HG02623 (cell line): ENCODE data around the gene ZDHHC22.

Source experiments
- ATAC-seq: cut with Tn5 transposase; IDR thresholded peaks from one replicate; pipeline ENCODE4 v1.9.1; 2021; ENCODE audit warnings: moderate library complexity; ENCODE audit not compliant: unreplicated experiment

ZDHHC22 gene

DNA sequence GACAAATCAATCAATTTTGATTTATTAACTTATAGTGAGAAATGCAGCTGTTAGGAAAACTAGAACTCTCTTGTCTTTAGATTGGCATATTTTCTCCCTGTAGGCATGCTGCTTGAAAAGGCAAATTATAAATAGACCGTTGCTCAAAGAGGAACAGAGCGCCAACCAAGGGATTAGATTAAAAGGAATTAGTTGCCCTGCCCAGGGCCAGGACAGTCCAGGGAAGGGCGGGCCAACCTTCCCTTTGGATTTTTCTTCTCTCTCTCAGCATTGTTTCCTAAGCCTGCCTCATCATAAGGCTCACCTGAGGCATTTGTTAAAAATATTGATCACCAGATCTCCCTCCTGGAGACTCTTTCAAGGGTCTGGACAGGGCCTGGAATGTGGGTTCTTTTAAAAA lies 34.9 kb downstream of the ZDHHC22 start:
- no peak for ATAC-seq

DNA sequence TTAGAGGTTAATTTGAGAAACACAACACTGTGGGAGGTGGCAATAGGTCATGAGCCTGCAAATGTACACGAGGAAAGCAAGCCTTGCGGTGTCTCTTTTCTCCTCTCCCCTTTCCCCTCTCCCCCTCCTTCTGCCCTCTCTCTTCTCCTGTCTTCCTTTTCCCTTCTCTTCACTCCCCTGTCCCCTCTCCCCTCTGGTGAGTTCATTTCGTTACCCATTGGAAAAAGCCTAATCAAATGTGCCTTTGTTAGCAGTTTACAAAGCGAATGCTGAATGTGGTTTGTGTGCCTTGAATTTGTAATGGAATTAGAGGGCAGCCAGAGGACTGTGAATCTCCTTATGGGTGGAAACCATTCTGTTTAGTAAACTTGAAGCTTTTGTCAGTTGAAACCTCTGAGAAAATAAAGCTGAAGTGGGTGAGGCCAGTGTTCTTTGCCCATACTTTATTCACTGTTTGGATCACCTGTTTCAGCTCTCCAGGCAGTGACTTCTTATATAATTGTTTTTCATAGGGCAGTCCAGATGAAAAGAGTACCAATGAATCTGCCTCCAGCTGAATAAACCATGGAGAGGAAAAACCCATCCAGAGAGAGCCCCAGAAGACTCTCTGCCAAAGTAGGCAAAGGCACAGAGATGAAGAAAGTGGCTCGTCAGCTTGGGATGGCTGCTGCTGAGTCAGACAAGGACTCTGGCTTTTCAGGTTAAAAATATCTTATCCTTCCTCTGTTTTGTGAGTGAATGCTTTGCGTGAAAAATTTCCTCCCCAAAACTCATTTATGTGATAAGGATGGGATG lies 36.2 kb downstream of the ZDHHC22 start:
- no peak for ATAC-seq

GRCh38 chr14:77104393-77104792 lies 37.2 kb downstream of the ZDHHC22 start:
- no peak for ATAC-seq

DNA sequence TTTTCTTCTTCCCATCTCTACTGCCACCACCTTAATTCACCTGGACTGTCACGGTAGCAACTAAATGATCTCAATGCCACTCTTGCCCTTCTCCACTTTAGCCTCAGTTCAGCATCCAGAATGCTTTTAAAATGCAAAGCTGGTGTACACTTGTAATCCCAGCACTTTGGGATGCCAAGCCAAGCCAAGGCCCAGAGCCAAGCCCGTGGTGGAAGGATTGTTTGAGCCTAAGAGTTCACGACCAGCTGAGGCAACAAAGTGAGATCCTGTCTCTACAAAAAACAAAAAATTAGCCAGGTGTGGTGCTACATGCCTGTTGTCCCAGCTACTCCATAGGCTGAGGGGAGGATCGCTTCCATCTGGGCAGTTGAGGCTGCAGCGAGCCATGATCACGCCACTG lies 37.6 kb downstream of the ZDHHC22 start:
- no peak for ATAC-seq

GRCh38 chr14:77103475-77103874 lies 38.1 kb downstream of the ZDHHC22 start:
- ATAC-seq = no peak

- no peak for ATAC-seq
These were observed 39.4 kb downstream of the ZDHHC22 start for GRCh38 chr14:77102154-77102553.

DNA sequence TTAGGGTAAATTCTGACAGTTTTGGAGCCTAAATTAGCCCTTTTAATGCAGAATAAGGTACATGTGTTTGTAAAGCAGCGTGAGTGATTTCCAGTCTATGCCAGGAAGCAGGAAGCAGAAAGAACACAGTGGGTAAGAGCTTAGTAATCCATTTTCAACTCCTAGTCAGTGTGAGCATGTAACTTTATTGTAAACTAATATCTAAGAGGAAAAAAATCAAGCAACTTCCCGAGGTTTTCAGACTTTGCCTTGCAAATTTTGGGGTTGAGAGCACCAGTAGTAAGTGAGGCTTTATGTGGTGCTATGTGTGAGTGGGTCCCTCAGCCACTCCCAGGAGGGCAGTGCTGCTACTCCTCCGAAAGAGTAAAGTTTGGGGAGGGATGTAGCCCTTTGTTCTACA lies 40.6 kb downstream of the ZDHHC22 start:
- no peak for ATAC-seq

DNA sequence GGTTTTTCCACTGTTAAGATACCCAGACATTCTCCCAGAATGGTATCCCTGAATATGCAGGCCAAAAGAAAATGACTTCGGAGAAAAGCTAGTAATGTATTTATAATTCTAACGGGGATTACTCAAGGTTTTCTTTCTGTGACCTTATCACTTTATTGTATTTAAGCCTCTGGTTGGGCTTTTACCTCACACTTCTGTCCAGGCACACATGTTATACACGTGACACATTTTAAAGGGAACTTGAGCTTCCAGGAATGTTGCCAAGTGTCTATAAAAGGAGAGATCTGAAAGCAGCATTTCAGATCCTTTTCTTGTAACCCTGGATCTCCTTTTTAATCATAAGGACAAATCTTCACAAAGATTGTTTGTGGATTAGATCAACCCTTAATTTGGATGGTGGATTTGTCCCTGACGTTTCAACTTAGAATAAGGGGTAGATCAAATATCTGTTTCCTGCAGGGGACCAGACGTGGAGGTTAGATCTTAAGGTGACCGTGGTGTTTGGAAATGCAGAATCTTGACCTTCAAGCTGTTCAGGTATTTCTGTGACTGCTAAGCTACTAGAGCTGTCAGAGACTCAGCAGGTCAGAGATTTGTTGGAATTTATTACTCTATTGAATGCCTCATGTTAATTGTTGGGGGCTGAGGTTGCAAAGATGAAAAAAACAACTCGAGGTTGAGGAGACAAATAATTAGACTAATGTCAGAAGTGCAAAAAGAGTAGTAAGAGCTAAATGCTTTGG lies 42.0 kb downstream of the ZDHHC22 start:
- no peak for ATAC-seq

- ATAC-seq = no peak
These were observed 42.9 kb downstream of the ZDHHC22 start for GRCh38 chr14:77098529-77099353.

DNA sequence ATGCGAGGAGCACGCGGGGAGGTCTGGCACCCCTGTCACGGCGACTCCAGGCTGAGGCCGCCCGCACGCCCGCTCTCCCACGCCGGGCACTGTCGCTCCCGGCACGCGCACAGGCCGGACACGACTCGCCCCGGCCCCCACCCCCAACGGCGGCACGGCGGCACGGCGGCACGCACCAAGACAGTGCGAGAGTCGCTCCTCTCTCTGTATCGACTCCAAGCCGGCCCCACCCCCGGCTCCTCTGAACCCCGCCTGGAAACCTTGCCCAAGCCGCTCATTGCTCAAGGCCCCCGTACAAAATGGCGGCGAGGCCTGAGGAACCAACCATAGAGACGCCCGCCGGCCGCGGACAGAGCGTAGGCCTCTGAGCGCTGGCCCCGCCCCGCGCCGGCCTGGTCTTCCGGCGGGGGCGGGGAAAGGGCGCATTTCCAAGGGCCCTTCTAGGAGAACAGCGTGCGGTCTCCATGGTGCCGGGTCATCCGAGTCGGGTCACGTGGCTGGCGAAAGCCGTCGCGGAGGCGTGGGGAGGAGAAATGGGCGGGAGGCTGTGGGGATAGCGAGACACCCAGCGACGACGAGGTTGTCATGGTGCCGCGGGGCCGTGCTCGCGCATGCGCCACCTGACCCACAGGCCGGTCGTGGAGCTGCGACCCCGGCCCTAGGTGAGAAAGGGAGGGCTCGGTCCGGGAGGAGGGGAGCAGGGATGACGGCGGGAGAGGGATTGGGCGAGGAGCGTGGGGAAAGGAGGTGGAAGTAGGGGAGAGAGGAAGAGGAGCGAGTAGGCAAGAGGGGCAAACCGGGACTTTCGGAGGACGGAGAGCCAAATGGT lies 43.7 kb downstream of the ZDHHC22 start, which contains the start of gene CIPC:
CIPC (plus strand) TSS at position 559 of the 829 bp plus-strand sequence. CDS start 7,451 bp downstream, outside the sequence.
- peak; percentile 87 for ATAC-seq

DNA sequence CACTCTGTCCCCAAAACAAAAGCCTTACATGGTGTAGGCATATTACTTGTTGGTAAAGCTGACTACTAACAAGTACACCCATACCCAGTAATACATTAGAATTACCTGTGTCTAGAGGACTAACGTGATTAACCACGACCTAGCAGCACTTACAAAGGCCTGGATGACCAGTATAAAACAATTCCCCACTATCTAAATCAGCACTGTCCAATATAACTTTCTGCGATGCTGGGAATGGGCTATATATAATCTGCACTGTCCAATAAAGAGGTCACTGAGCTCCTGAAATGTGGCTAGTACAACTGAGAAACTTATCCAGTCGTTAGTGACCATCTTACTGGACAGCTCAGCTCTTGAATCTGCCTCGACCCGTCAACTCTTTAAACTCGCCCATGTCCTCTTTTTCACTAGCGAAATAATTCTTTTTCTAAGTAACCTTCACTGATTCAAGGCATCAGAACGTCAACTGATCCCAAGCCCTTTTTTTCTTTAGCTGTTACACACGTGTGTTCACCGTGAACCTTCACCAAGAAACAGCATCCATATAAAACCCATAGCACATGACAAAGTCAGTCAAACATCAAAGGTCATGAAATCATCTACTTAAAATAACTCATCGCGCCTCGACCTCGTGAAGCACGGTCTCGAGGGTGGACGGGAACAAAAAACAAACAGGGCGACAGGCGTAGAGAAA lies 44.4 kb downstream of the ZDHHC22 start:
- ATAC-seq = no peak

- ATAC-seq = no peak
These were observed 46.8 kb downstream of the ZDHHC22 start for GRCh38 chr14:77094672-77095284.

DNA sequence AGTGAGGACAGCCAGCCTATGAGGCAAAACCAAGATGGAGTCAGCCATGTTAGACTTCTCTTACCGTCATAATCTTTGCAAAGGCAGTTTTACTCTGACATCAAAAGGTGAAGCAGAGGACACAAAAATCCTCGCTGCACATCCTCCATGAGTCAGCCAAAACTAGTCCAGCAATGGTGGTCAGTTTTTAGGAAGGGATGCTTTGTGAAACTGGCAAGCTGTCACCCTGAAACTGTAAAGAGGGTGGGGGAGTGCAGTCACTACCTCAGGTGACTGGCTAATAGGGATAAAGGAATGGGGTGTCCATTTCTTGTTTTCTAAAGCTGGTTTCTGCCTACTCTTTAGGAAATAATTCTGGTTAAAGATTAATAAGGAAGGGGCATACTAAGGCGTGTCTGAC lies 48.9 kb downstream of the ZDHHC22 start:
- no peak for ATAC-seq

- no peak for ATAC-seq
These were observed 50.1 kb downstream of the ZDHHC22 start for GRCh38 chr14:77091518-77091917.

- ATAC-seq = no peak
These were observed 52.9 kb downstream of the ZDHHC22 start for GRCh38 chr14:77088645-77089044.

- no peak for ATAC-seq
These were observed 53.4 kb downstream of the ZDHHC22 start for GRCh38 chr14:77088219-77088618.

GRCh38 chr14:77087631-77088030 lies 54.0 kb downstream of the ZDHHC22 start:
- ATAC-seq = no peak

DNA sequence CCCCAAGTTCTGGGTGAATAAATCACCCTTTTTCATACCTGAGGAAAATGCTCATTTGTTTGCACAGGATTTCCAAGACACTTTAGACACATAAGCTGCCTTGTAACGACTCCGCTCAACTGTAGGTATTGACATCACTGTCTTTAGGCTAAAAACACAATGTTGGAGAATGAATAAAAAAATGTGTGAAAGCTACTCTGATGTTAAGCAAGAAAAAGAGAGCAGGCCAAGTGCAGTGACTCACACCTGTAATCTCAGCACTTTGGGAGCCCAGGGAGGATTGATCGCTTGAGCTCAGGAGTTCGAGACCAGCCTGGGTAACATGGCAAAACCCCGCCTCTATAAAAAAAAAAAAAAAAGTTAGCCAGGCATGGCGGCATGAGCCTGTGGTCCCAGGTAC lies 54.6 kb downstream of the ZDHHC22 start:
- ATAC-seq = no peak

DNA sequence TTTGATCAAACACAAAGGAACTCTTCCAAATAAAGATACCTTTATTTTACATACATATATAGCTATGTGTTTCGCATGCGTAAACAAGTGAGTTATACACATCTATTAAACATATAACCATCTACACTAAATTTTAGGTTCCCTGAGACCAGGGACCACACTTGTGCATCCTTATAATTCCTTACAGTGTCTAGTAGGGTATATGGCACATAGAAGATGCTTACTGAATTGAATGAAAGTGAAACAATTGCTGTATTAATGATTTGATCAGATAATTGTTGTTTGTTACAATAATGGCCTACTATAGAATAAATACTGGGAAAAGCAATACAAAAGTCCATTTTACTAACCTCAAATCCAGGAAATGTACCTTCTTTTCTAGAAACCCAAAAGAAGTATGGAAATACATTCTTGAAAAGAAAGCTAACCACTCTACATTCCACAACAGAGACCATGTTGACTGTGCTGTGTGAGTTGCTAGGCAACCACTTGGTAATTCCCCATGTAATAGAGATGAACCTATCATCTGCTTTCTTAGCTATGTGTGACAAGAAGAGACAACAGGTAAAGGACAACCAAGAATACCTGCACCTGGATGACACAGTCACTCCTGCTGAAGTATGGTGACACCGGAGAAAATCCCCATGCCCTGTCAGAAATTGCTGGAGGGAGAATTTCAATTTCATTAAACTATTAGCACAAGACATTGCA lies 55.4 kb downstream of the ZDHHC22 start:
- no peak for ATAC-seq
